Stimulated activated CD4-positive, alpha-beta T cell treated with anti-CD3 and anti-CD28 coated beads, Interleukin-12 subunit alpha, Interleukin-12 subunit beta, amount 100 ng/mL, for 24 hours (primary cell): ENCODE measurements around the gene TRIM29.
A peak's percentile ranks its signal among the peaks of the same experiment; 100 is the strongest.

Experiments used
- DNase-seq, 2 experiments: peaks; one replicate each; pipeline ENCODE4 v3.0.0-alpha.2; 2020; ENCODE audit warnings: low read depth in 2 of 2

Gene TRIM29

DNA sequence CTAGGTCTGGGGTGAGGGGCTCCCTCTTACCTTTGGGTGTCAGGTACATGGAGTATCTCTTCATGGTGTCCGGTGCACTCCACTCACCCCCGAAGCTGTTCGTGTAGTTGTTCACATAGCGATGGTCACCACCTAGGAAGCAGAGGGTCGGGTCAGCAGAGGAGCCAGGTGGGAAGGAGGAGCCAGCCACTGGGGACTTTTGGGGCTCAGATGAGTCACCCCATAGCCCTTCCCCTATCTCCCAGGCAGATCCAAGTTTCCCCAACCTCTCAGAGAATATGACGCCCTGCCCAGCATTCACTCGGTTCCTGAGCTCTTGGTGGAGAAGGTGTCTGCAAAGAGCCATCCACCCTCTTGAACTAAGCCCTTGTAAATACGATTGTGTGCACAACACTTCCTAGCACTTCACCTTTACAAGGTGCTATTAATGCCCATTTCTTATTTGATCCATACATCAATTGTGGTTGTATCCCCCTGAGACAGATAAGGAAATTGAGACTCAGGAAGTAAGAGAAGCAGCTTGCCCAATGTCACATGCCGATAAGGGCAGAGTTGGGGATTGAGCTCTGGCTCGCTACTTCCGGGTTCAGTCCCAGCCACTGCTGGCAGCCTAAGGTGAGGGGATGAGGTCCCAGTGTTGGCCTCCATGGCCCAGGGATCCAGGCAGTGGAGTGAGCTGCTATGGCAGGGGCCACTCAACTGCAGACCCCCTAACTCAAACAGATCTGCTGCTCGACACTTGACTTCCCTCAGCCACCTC lies 14.8 kb downstream of the TRIM29 start:
- DNase-seq: no peak

- no peak for DNase-seq
Measured at GRCh38 chr11:120121914-120122473, 15.9 kb downstream of the TRIM29 start.

- DNase-seq: no peak
Measured at GRCh38 chr11:120121336-120121735, 16.6 kb downstream of the TRIM29 start.

DNA sequence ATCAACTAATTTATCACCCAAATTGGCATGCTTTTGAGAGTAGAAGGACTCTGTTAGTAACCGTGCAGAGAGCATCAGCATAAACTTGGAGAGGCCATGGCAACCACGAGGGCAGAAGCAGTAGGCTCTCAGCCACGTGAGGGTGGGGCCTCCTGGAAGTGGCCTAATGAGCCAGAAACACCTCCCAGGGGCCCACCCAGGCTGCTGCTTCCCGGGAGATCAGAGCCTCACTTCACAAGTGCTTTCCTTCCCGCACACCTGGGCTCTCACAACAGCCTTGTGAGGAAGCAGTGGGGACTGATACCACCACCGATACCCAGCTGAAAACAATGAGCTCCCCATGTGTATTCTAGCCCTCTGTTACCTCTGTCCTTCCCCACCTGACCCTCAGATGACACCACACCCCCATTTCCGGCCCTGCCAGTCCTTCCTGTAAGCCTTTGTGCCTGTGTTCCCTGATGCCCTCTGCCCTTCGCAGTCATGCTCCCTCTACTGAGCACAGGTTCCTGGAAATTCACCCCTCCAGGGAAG lies 17.0 kb downstream of the TRIM29 start:
- no peak for DNase-seq

GRCh38 chr11:120119121-120119520 lies 18.8 kb downstream of the TRIM29 start:
- no peak for DNase-seq

DNA sequence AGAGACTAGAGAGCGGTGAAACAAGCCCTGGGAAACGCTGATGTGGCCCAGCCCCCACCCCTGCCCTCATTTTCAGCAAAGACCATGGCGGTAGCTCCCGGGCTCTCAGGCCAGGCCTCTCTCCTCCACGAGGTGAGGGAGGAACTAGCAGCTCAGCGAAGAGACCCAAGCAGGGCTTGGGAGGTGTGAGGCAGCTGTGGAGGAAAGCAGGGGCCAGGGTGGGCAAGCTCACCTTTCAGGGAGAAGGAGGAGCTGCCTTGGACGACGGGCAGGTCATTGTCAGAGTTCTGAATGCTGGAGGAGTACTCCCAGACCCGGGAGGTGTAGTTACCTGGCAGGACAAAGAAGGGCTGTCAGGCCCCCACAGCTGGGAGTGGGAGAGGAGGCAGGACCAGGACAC lies 19.9 kb downstream of the TRIM29 start:
- no peak for DNase-seq

DNA sequence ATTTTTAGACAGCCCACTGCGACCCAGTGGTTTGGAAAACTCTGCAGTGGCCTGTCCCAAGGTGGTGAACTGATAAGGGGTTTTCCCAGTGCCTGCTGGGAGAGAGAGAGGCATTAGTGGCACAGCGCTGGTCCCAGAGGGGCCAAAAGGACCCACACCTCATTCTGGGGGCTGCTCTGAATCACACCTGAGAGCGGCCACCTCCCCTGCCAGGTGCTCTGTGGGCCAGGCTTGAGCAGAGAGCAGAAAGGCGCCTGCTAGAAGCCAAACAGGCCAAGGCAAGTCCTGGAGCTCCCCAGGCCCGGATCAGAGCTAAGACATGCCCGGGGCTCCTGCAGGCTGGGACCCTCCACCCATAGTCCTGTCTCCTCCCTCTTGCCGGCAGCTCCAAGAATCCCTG lies 20.9 kb downstream of the TRIM29 start:
- no peak for DNase-seq

DNA sequence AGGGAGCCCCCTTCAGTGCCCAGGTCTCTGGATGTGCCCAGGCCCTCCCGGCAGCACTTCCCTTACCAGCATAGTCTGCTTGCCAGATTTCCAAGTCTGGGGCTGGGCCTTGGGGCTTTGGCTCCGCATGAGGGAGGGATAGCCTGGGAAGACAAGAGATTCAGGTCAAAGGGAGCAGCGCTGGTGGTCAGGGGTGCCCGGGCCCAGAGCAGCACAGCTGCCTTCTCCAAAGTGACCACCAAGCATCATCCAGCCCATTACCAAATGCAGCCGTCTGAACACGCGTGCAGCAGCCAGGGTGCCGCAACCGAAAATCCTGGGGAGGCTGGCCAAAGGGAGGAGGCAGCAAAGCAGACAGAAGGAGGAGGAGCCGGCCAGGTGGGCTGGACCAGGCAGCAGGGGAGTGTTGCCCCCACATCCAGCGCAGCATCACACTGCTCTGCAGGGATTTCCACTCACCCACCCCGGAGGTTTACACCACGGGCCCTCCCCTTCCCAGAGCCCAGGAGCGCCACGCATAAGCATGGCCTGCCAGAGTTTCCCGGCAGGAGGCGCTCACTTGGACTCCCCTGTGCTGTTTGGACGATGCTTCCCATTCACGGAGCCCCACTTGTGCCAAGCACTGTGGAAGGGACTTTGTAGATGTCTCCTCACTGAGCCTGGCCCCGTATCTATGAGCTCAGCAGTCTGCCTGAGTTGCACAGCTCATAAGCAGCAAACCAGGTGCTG lies 22.5 kb downstream of the TRIM29 start:
- no peak for DNase-seq

GRCh38 chr11:120112174-120112796 lies 25.6 kb downstream of the TRIM29 start:
- no peak for DNase-seq

DNA sequence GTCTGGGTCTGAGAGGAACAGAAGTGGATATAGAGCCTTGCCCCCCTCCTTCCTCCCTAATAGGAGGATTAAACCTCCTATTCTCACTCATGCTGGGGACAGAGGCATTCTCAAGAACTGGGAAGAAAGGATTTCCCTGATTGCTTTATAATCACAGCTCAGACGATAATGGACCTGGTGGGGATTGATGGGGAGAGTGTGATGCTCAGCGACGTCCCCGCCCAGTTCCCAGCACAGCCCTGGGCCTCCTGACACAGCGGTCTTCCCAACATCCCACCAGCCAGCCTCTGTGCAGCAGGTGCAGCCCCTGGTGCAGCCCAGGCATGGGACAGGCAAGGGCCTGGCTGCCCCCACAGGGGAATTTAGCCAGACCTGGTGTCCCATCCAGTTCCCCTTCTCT lies 28.4 kb downstream of the TRIM29 start:
- DNase-seq: no peak

- DNase-seq: no peak
Measured at GRCh38 chr11:120108785-120109168, 29.1 kb downstream of the TRIM29 start.

GRCh38 chr11:120108154-120108784 lies 29.6 kb downstream of the TRIM29 start:
- peak; percentile 35 to 64 for DNase-seq

- DNase-seq: no peak
Measured at GRCh38 chr11:120107692-120108091, 30.2 kb downstream of the TRIM29 start.

GRCh38 chr11:120106354-120107150 lies 31.4 kb downstream of the TRIM29 start:
- DNase-seq: no peak

GRCh38 chr11:120105576-120105975 lies 32.3 kb downstream of the TRIM29 start:
- DNase-seq: no peak

DNA sequence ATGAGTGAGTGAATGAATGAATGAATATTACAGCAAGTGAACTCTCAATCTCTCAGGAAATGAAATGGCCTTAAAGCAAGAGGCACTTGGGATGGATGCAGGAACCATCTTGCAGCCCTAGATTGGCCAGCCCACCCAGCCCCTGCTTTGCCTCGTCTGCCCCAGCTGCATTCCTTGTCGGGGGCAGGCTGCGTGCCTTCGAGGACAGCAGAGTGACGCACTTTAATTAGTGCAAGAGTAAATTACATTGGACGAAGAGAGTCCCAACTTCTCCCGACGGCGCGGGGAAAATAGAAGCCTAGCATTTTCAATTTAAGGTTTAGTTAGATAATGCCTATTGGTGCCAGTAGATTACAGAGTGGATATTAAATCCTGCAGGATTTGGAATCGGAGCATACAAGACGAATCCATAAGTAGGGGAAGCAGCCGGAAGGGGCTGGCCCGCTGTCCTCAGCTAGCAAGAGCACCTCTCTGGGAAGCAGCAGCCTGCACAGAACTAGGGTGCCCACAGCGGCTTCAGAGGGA lies 33.8 kb downstream of the TRIM29 start:
- no peak for DNase-seq

DNA sequence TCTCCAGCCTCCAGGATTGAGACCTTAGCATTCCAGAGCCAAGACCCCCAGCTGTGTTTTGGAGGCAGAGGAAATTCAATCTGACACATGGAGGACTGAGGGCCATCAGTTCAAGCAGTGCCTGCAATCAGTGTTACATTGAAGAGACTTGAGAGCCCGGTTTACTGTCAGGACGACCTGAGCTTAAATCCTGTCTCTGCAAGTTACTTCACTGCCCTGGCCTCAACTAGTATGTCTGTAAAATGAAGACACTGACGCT lies 35.1 kb downstream of the TRIM29 start:
- DNase-seq: no peak

GRCh38 chr11:120102050-120102863 lies 35.7 kb downstream of the TRIM29 start:
- DNase-seq: no peak

DNA sequence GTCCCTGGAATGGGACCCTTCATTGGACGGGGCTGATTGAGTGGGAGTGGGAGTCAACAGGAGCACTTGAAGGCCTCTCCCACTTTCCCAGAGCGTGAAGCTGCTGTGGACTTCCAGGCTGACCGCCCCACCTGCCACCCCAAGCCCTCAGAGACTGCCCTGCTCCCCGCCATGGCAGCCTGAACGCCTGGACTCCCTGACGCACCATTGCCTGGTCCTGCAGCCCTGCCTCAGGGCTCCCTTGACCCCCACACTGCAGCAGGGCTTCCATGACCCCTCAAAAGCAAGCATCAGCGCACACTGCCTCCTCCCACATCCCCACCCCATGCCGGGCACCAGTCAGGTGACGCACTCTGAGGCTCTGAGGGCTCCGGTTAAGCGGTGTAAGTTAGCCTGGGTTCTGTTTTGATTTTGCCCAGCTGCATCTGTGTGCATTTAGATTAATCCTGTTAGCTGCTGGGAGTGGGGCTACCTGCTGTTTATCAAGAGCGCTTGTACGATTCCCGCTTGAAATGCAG lies 39.4 kb downstream of the TRIM29 start:
- no peak for DNase-seq
